Stimulated activated CD8-positive, alpha-beta memory T cell treated with anti-CD3 and anti-CD28 coated beads, Interleukin-15, amount 100 ng/mL, for 24 hours (primary cell): ENCODE data around the gene KRTAP19-8.

Source experiments
- DNase-seq: peaks from one replicate; pipeline ENCODE4 v3.0.0-alpha.2; 2020; ENCODE audit warnings: low read depth

The KRTAP19-8 gene

GRCh38 chr21:31038376-31038775 lies at the start of gene KRTAP19-8:
KRTAP19-8 (minus strand) TSS chr21:31038476; CDS start chr21:31038443, 33 bp downstream.
- DNase-seq: no peak

- DNase-seq: no peak
Measured at GRCh38 chr21:31087639-31088473, 49.6 kb upstream of the KRTAP19-8 start.

GRCh38 chr21:31084689-31085088 lies 46.4 kb upstream of the KRTAP19-8 start:
- DNase-seq: no peak

GRCh38 chr21:31078796-31079195 lies 40.5 kb upstream of the KRTAP19-8 start:
- no peak for DNase-seq

GRCh38 chr21:31078216-31078615 lies 39.9 kb upstream of the KRTAP19-8 start:
- no peak for DNase-seq

- no peak for DNase-seq
Measured at GRCh38 chr21:31075848-31076247, 37.6 kb upstream of the KRTAP19-8 start.

- DNase-seq: no peak
Measured at GRCh38 chr21:31072533-31072932, 34.3 kb upstream of the KRTAP19-8 start.

- DNase-seq: no peak
Measured at GRCh38 chr21:31064803-31065202, 26.5 kb upstream of the KRTAP19-8 start.

- no peak for DNase-seq
Measured at GRCh38 chr21:31052489-31053142, 14.3 kb upstream of the KRTAP19-8 start.

GRCh38 chr21:31050577-31051157 lies 12.4 kb upstream of the KRTAP19-8 start:
- no peak for DNase-seq

- DNase-seq: no peak
Measured at GRCh38 chr21:31045841-31046240, 7.6 kb upstream of the KRTAP19-8 start.

GRCh38 chr21:31043471-31043870 lies 5.2 kb upstream of the KRTAP19-8 start:
- DNase-seq: no peak

- DNase-seq: no peak
Measured at GRCh38 chr21:31042080-31042464, 3.8 kb upstream of the KRTAP19-8 start.

- DNase-seq: no peak
Measured at GRCh38 chr21:31041295-31042079, 3.2 kb upstream of the KRTAP19-8 start.

- no peak for DNase-seq
Measured at GRCh38 chr21:31034378-31034777, 3.9 kb downstream of the KRTAP19-8 start.

GRCh38 chr21:31030367-31031106 lies 7.7 kb downstream of the KRTAP19-8 start:
- no peak for DNase-seq

- no peak for DNase-seq
Measured at GRCh38 chr21:31023680-31024079, 14.6 kb downstream of the KRTAP19-8 start.

- no peak for DNase-seq
Measured at GRCh38 chr21:31022306-31022705, 16.0 kb downstream of the KRTAP19-8 start.

- DNase-seq: no peak
Measured at GRCh38 chr21:31018232-31018631, 20.0 kb downstream of the KRTAP19-8 start.

- DNase-seq: no peak
Measured at GRCh38 chr21:31014891-31015290, 23.4 kb downstream of the KRTAP19-8 start.
